ENCODE measurements around the gene LRPPRC. TPM values are rescaled to one million over a fixed set of nuclear protein-coding genes. Genes with fewer than 3 reads are reported as not detected.

The LRPPRC gene
- total RNA-seq, 2 experiments from 2014 or later = 189 to 191 TPM

GRCh38 chr2:44010266-44010665 is 14.5 kb upstream of the LRPPRC start:
- intact Hi-C loops (cut with DNase I, micrococcal nuclease) = no loop called here
- H3K27ac Mint-ChIP-seq = no peak overlapping the region
- CTCF ChIA-PET = interaction anchor here (0.7 kb wide), 1 partner anchor 806 kb away, joined by 3 read pairs; no protein-coding TSS in a partner anchor

DNA sequence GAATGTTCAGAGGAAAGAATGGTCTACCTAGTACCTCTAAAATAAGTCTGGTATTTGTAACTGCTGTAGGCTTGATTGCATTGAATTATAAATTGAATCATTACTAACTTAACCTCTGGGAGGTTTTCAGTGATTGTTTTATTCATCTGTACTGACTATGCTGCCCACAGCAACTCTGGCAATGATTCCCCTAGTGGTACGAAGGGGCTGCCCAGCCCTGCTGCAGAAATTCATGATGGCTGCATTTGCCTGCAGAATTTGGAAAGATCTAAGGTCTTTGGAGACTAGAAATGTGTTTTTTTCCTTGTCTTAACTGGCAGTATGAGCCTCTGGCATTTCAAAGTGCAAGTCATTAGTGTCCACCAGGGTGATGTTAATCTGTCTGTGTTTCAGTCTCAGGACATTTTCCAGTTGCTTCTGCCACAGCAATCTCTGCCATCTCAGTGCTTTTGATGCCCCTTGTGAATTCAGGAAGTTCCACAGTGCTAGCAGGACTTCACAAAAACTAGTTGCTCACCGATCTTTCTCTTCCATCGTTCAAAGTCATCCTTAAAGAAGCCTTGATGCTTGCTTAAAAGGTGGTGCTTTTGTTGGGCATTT is 13.4 kb upstream of the LRPPRC start:
- Mint-ChIP-seq H3K27me3 (peaks cover 13% of the 10 kb centered on the region), H3K9me3 (ENCODE audit: low read depth) (no peaks in the 10 kb centered on the region), H3K4me1 (peaks cover 10% of the 10 kb centered on the region), H3K27ac (no peak overlapping the region), H3K4me3 (no peak overlapping the region), H3K36me3 (ENCODE audit: low read depth) (no peaks in the 10 kb centered on the region)
- ATAC-seq = no peak
- ChIA-PET POLR2A (no interaction called here), CTCF (no interaction called here)
- no peak for DNase-seq
- intact Hi-C loops (cut with DNase I, micrococcal nuclease) = no loop called here

More at GRCh38 chr2:44010266-44010665, 14.5 kb upstream of the LRPPRC start:
- POLR2A ChIA-PET = no interaction called here
- H3K4me3 Mint-ChIP-seq = no peak overlapping the region
- no peaks in the 10 kb centered on the region for H3K36me3 Mint-ChIP-seq (ENCODE audit: low read depth)
- ATAC-seq = no peak
- H3K9me3 Mint-ChIP-seq (ENCODE audit: low read depth) = no peaks in the 10 kb centered on the region
- DNase-seq = no peak
- H3K27me3 Mint-ChIP-seq = peaks cover 18% of the 10 kb centered on the region
- H3K4me1 Mint-ChIP-seq = peaks cover 8% of the 10 kb centered on the region

DNA sequence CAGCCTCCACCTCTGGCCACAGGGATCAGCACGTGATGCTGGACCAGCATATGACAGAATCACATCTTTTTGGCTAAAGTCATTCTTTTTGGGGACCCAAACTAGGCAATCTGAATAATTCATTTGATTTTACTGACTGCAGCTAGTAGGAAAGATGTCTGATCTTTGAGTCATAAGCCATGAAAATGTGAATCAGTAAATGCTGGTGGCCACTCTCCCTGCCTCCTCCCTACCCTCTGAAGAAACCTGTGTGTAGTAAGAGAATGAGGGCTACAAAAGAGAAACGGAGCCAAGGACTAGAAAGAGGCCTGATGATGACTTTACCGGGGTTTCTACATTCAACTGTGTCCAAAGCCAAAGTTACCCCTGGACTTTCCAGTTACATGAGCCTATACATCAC is 10.1 kb upstream of the LRPPRC start:
- ATAC-seq (no peak), DNase-seq (no peak)
- peaks cover 4% of the 10 kb centered on the region for H3K27me3 Mint-ChIP-seq
- intact Hi-C loops (cut with DNase I, micrococcal nuclease) = no loop called here
- no peaks in the 10 kb centered on the region for H3K36me3 Mint-ChIP-seq (ENCODE audit: low read depth)
- H3K4me1 Mint-ChIP-seq = peaks cover 10% of the 10 kb centered on the region
- CTCF ChIA-PET = no interaction called here
- POLR2A ChIA-PET = no interaction called here
- no peak overlapping the region for H3K4me3 Mint-ChIP-seq
- no peaks in the 10 kb centered on the region for H3K9me3 Mint-ChIP-seq (ENCODE audit: low read depth)
- no peak overlapping the region for H3K27ac Mint-ChIP-seq

DNA sequence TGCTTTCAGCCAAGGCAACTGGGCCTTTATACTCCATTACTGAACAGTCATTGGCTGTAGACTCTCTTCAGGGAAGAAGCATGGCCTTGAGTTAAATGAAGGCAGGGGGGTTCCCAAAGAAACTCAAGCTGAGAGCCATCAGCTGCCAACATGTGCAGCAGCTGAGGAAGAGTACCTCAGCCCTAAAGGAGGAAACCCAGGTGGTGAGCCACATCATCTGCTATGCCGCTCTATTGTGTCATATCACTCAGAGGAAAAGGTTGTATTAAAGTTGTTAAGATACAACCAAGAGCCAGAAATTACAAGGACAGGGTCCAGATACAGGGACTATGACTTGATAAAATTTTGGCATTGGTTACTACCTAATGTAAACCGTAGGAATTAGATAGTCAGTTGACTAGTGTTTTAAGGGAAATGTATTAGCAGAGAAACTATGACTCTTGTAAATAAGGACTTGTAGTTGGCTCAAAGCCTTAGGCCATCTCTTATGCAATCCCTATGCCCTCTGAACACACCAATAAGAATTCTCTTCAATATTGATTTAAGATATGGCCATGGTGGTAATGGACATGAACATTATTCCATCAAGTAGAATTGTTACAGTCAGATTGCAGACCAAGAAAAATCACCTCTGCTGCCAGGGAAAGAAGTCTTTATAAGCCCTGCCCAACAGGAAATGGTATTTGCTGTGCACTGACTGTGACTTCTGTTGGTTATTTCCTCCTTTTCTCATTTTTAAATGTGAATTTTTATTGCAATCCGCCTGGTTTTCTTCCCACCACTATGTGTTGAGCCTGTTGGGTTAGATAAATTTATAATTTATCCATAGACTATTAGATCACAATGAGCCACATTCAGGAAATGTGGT is 9.2 kb upstream of the LRPPRC start:
- ChIA-PET POLR2A (no interaction called here), CTCF (no interaction called here)
- peaks cover 1% of the 10 kb centered on the region for H3K27me3 Mint-ChIP-seq
- H3K27ac Mint-ChIP-seq = no peak overlapping the region
- no peaks in the 10 kb centered on the region for H3K9me3 Mint-ChIP-seq (ENCODE audit: low read depth)
- intact Hi-C loops (cut with DNase I, micrococcal nuclease) = no loop called here
- ATAC-seq = no peak
- no peak for DNase-seq
- H3K4me3 Mint-ChIP-seq = no peak overlapping the region
- H3K4me1 Mint-ChIP-seq = peaks cover 10% of the 10 kb centered on the region
- no peaks in the 10 kb centered on the region for H3K36me3 Mint-ChIP-seq (ENCODE audit: low read depth)

- CTCF ChIA-PET = interaction anchor here (1.7 to 1.8 kb wide), 2 partner anchors 124 to 955 kb away, joined by 3 to 7 read pairs; no protein-coding TSS in a partner anchor
- Mint-ChIP-seq H3K36me3 (ENCODE audit: low read depth) (no peaks in the 10 kb centered on the region), H3K27me3 (no peaks in the 10 kb centered on the region), H3K4me3 (no peak overlapping the region), H3K4me1 (peaks cover 10% of the 10 kb centered on the region), H3K27ac (no peak overlapping the region), H3K9me3 (ENCODE audit: low read depth) (no peaks in the 10 kb centered on the region)
- DNase-seq (no peak), ATAC-seq (no peak)
- POLR2A ChIA-PET = no interaction called here
- intact Hi-C loops (cut with DNase I, micrococcal nuclease) = no loop called here
These were observed 5.9 kb upstream of the LRPPRC start for GRCh38 chr2:44001716-44002115.

DNA sequence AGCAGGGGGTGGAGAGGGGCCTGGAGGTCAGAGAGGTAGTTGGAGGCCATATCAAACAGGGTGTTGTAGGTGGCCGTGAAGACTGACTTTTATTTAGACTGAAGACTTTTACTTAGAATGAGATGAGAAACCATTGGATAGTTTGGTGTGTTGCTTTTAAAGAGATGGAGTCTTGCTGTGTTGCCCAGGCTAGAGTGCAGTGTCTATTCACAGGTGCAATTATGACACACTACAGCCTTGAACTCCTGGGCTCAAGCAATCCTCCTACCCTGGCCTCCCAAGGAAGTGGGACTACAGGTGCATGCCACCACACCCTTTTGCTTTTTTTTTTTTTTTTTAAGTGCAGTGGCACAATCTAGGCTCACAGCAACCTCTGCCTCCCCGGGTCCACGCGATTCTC is 2.5 kb upstream of the LRPPRC start:
- H3K4me3 Mint-ChIP-seq = no peak overlapping the region

DNA sequence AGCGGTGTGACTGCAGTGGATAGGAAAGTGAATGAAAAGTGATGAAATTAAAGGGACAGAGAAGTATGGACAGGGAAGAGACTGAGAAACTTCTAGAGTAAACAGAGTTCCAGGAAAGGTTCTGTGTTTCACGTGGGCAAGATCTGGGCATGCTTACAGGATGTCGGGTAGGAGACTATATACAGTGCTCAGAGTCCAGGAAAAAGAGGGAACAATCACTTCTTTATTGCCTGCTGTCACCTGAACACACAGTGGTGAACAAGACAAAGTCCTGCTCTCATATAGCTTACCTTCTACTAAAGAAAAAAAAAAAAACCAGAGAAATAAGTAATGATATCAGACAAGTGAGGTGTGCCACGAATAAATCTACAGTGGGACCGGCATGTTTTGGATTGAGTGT is 2.4 kb downstream of the LRPPRC start:
- intact Hi-C loops (cut with DNase I, micrococcal nuclease) = loop anchor here in 1 of 2 experiments (10.0 kb wide), 1 partner anchor 181 kb away; no protein-coding TSS in a partner anchor
- peaks cover 55% of the 10 kb centered on the region for H3K36me3 Mint-ChIP-seq (ENCODE audit: low read depth)
- peaks cover 41% of the 10 kb centered on the region for H3K4me1 Mint-ChIP-seq

More for the DNA sequence above, 2.5 kb upstream of the LRPPRC start:
- Mint-ChIP-seq H3K36me3 (ENCODE audit: low read depth) (peaks cover 21% of the 10 kb centered on the region), H3K27ac (no peak overlapping the region), H3K4me1 (peaks cover 16% of the 10 kb centered on the region), H3K27me3 (no peaks in the 10 kb centered on the region), H3K9me3 (ENCODE audit: low read depth) (no peaks in the 10 kb centered on the region)
- intact Hi-C loops (cut with DNase I, micrococcal nuclease) = loop anchor here in 1 of 2 experiments (10.0 kb wide), 1 partner anchor 177 kb away; no protein-coding TSS in a partner anchor
- ChIA-PET POLR2A (no interaction called here), CTCF (interaction anchor here (0.6 kb wide), 1 partner anchor 342 kb away, joined by 3 read pairs; no protein-coding TSS in a partner anchor)
- ATAC-seq (no peak), DNase-seq (no peak)

GRCh38 chr2:43989545-43989944 is 6.2 kb downstream of the LRPPRC start:
- no peak for DNase-seq
- POLR2A ChIA-PET = no interaction called here
- ATAC-seq = no peak
- Mint-ChIP-seq H3K9me3 (ENCODE audit: low read depth) (no peaks in the 10 kb centered on the region), H3K27me3 (no peaks in the 10 kb centered on the region), H3K4me3 (no peak overlapping the region), H3K4me1 (peaks cover 51% of the 10 kb centered on the region), H3K36me3 (ENCODE audit: low read depth) (peaks cover 65% of the 10 kb centered on the region), H3K27ac (peak overlapping the region; percentile 59)
- intact Hi-C loops (cut with DNase I, micrococcal nuclease) = no loop called here
- CTCF ChIA-PET = no interaction called here

More for the DNA sequence above, 2.4 kb downstream of the LRPPRC start:
- ATAC-seq (no peak), DNase-seq (no peak)
- H3K4me3 Mint-ChIP-seq = peak overlapping the region; percentile 81
- H3K27ac Mint-ChIP-seq = peak overlapping the region; percentile 8
- H3K27me3 Mint-ChIP-seq = no peaks in the 10 kb centered on the region
- H3K9me3 Mint-ChIP-seq (ENCODE audit: low read depth) = no peaks in the 10 kb centered on the region
- POLR2A ChIA-PET = no interaction called here
- CTCF ChIA-PET = interaction anchor here (1.5 kb wide), 1 partner anchor 10 kb away, joined by 3 read pairs; no protein-coding TSS in a partner anchor

DNA sequence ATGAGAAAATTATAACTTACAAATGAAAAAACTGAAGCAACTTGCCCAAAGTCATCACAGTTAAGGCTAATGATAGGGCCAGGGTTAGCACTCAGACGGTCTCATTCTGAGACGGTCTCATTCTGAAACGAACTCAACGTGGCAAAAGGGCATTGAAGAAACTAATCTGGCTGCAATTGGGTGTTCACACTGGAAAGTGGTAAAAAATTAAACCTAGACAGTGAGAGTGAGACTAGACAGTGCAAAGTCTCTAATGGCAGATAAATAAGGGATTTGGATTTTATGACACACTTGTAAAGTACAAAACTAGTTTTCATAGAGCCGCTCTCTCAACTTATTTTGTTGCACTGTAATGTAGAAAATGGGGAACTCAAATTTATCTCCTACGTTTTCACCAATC is 9.2 kb downstream of the LRPPRC start:
- Mint-ChIP-seq H3K27ac (no peak overlapping the region), H3K36me3 (ENCODE audit: low read depth) (peaks cover 40% of the 10 kb centered on the region), H3K4me3 (no peak overlapping the region), H3K27me3 (no peaks in the 10 kb centered on the region), H3K9me3 (ENCODE audit: low read depth) (no peaks in the 10 kb centered on the region), H3K4me1 (peaks cover 26% of the 10 kb centered on the region)
- ChIA-PET POLR2A (interaction anchor here (0.6 kb wide), 2 partner anchors 27 to 140 kb away, joined by 3 to 4 read pairs; no protein-coding TSS in a partner anchor), CTCF (interaction anchor here (0.7 to 0.9 kb wide), 3 partner anchors 8 to 109 kb away, joined by 3 to 4 read pairs (median 3); no protein-coding TSS in a partner anchor)
- intact Hi-C loops (cut with DNase I, micrococcal nuclease) = no loop called here
- DNase-seq (no peak), ATAC-seq (no peak)

GRCh38 chr2:43985359-43985758 is 10.4 kb downstream of the LRPPRC start:
- intact Hi-C loops (cut with DNase I, micrococcal nuclease) = no loop called here
- CTCF ChIA-PET = no interaction called here
- ATAC-seq (no peak), DNase-seq (peak; percentile 14)
- Mint-ChIP-seq H3K27ac (peak overlapping the region; percentile 89), H3K9me3 (ENCODE audit: low read depth) (no peaks in the 10 kb centered on the region), H3K36me3 (ENCODE audit: low read depth) (peaks cover 42% of the 10 kb centered on the region), H3K27me3 (no peaks in the 10 kb centered on the region), H3K4me3 (no peak overlapping the region), H3K4me1 (peaks cover 29% of the 10 kb centered on the region)
- POLR2A ChIA-PET = no interaction called here

- Mint-ChIP-seq H3K9me3 (ENCODE audit: low read depth) (no peaks in the 10 kb centered on the region), H3K36me3 (ENCODE audit: low read depth) (peaks cover 40% of the 10 kb centered on the region), H3K27me3 (no peaks in the 10 kb centered on the region), H3K4me3 (no peak overlapping the region), H3K4me1 (peaks cover 26% of the 10 kb centered on the region), H3K27ac (no peak overlapping the region)
- intact Hi-C loops (cut with DNase I, micrococcal nuclease) = loop anchor here in 1 of 2 experiments (5.0 kb wide), 1 partner anchor 37 kb away; no protein-coding TSS in a partner anchor
- ChIA-PET CTCF (interaction anchor here (1.0 to 2.7 kb wide), 3 partner anchors 9 to 47 kb away, joined by 3 to 6 read pairs (median 3); no protein-coding TSS in a partner anchor), POLR2A (no interaction called here)
- ATAC-seq = no peak
- DNase-seq = no peak
These were observed 11.3 kb downstream of the LRPPRC start for GRCh38 chr2:43984533-43984932.

Data from activated CD4-positive, alpha-beta T cell treated with anti-CD3 and anti-CD28 coated beads for 36 hours (primary cell).